Heart left ventricle (tissue), 16 donors: ENCODE measurements around the gene BRIX1. TPM values are rescaled to one million over a fixed set of nuclear protein-coding genes. Genes with fewer than 3 reads are reported as not detected.

Experiments used
- ATAC-seq, 4 donors: fragments of 200-7000 bp; cut with Tn5 transposase; one replicate each; pipeline ENCODE4 v1.9.1; 2020 to 2022; ENCODE audit warnings: moderate library complexity in 4 of 4, mild to moderate bottlenecking in 3 of 4, moderate number of reproducible peaks in 1 of 4
- DNase-seq, 5 donors: peaks; one replicate each; pipeline ENCODE4 v3.0.0-alpha.2; 2020
- H3K27ac ChIP-seq, 12 donors: fragments of 200-600 bp; sonication (generic) in 4 of 12; one replicate each; pipeline versions ENCODE4 v1.5.0 to v1.8.0; 2016 to 2022; ENCODE audit warnings: mild to moderate bottlenecking in 2 of 12
- H3K27me3 ChIP-seq, 9 donors: fragments of 200-600 bp; sonication (generic) in 2 of 9; one replicate each; pipeline versions ENCODE4 v1.5.1 to v1.8.0; 2016 to 2022; ENCODE audit warnings: mild to moderate bottlenecking in 3 of 9
- H3K36me3 ChIP-seq, 9 donors: fragments of 200-600 bp; sonication (generic) in 2 of 9; one replicate each; pipeline versions ENCODE4 v1.5.0 to v1.8.0; 2018 to 2022; ENCODE audit warnings: mild to moderate bottlenecking in 2 of 9
- H3K4me1 ChIP-seq, 12 donors: fragments of 200-600 bp; sonication (generic) in 4 of 12; one replicate each; pipeline versions ENCODE4 v1.5.0 to v1.8.0; 2016 to 2022; ENCODE audit warnings: mild to moderate bottlenecking in 3 of 12
- H3K4me3 ChIP-seq, 12 donors: fragments of 200-600 bp; sonication (generic) in 4 of 12; one replicate each; pipeline versions ENCODE4 v1.5.0 to v1.8.0; 2017 to 2022; ENCODE audit warnings: mild to moderate bottlenecking in 9 of 12, moderate library complexity in 4 of 12
- H3K9me3 ChIP-seq, 12 donors: fragments of 200-600 bp; sonication (generic) in 4 of 12; one replicate each; pipeline versions ENCODE4 v1.5.0 to v1.8.0; 2016 to 2022; ENCODE audit warnings: mild to moderate bottlenecking in 1 of 12
- POLR2A ChIP-seq, 2 donors: fragments of 450-650 bp; IDR thresholded peaks; one replicate each; pipeline ENCODE4 v1.6.1; 2017; ENCODE audit warnings: antibody characterized with exemption in 2 of 2, mild to moderate bottlenecking in 2 of 2, moderate library complexity in 2 of 2
- WGBS, 4 donors: extraction: QIAGEN DNeasy Blood & Tissue Kit in 2 of 4; methylation state at CpG; one replicate each; pipeline versions ENCODE4 v1.1.5 to v1.1.7; 2013 to 2018; 5-methylcytosine and 5-hydroxymethylcytosine counted together
- intact Hi-C, 10 donors: fragments of 100-400 bp; cut with DNase I; formaldehyde crosslinking; loops; one replicate each; pipeline versions ENCODE4 v1.11.1 to v1.14.2; 2022
- polyA plus RNA-seq, 2 donors: library from polyadenylated mRNA; stranded (reverse); fragments of 200-250 nt; gene quantifications; one replicate each; pipeline ENCODE4 v1.2.3, GENCODE V29; 2013
- total RNA-seq, 9 donors: library from RNA; depleted of rRNA in 2 of 9; stranded (reverse); fragments of >200 nt in 2 of 9; fragmentation: NEBNext Ultra II Directional in 3 of 9; extraction: Animal tissue kit (Norgen Biotek cat#: 25700) in 3 of 9; gene quantifications; one replicate each; pipeline versions ENCODE4 v1.1.0 to v1.2.4, GENCODE V29; 2016 to 2023
- TF ChIP-seq, protein P1 (sequence below), 12 donors: fragments of 200-600 bp; sonication (generic) in 4 of 12; IDR thresholded peaks; one replicate each; pipeline versions ENCODE4 v1.5.0 to v1.8.0; 2018 to 2022; ENCODE audit warnings: antibody characterized with exemption in 12 of 12, mild to moderate bottlenecking in 5 of 12
- donor health status: ischemic (EF 13 %, LVEDD 7.1; RV severe dilation, severe dysfunction).
- donor health status: healthy with polysubstance abuse.
- donor health status: DM: no; HTN: yes; CAD: no.
- donor health status: DM: no; HTN: no; CAD: no.
- donor health status: ischemic (EF 25% LVEDD 6.9; RV normal size, moderate dysfunction).
- donor health status: ischemic (EF 25% LVEDD 5.7; RV mildly dilated, moderate dysfunction).
- donor health status: healthy.
- donor health status: DM: yes; HTN: yes; CAD: no.
- donor health status: ischemic (EF 35%, LVEDD 5.7; RV mildly dilated, moderate dysfunction).
- donor health status: nonischemic (EF 11% LVEDD 7.7; RV severe dilation, severe dysfunction).
- donor health status: DM: yes; HTN: yes; CAD: no.
- donor health status: PGD.
- donor health status: ischemic (EF 29% LVEDD 5.4; RV normal size, mild dysfunction).
- donor health status: nonischemic (EF 23%, LVEDD 6.1; RV moderate dilation, normal function).

BRIX1 gene
- total and polyA plus RNA-seq, 11 donors: 10.2 to 19.6 (median 14.5) TPM

DNA sequence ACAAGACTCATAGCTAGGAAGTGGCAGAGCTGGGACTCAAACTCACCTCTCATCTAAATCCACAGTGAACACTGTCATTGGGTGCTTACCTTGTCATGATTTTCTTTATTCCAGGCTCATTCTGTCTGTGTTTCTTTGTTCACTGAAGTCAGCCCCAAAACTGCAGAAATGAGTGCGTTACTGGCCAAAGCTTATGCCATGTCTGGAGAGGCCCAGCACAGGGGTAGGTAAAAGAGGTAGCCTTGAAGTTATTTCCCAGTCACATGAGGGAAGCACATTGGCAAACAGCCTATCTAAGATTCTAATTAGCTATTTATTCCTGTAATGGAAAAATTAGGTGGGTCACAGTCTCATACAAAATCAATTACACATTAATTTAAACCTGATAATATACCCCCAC, 46.7 kb upstream of the BRIX1 start:
- peaks cover 0 to 2% (median 0%) of the 10 kb centered on the region in 12 donors for H3K4me1 ChIP-seq
- 85 to 100% (median 97%) methylated on average over 1 of the region's 1 CpG for WGBS, 4 donors

DNA sequence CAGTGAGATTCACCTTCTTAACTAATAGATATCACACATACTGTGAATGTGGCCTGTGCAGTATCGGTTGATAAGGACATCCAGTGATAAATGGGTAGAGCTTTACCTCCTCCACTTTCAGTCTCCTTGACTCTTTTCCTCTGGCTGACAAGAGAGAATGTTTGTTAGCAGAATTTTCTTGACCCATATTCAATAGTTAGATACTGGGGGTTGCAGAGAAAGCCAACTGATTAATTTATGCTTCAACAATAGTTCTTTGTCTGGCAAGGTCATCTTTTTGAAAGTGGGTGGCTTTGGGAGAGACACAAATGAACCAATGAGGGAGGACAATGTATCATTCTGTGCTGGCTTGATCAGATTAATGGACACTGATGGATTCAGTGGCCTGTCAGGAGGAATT, 46.3 kb upstream of the BRIX1 start:
- ATAC-seq (no peak), DNase-seq (no peak)
- Histone ChIP-seq H3K27ac (no peak overlapping the region), H3K36me3 (no peaks in the 10 kb centered on the region), H3K9me3 (no peaks in the 10 kb centered on the region), H3K4me3 (no peak overlapping the region), H3K27me3 (no peaks in the 10 kb centered on the region), H3K4me1 (no peaks in the 10 kb centered on the region)
- 75 to 93% (median 76%) methylated on average over 1 of the region's 1 CpG for WGBS, 4 donors
- TF ChIP-seq, protein P1, sequence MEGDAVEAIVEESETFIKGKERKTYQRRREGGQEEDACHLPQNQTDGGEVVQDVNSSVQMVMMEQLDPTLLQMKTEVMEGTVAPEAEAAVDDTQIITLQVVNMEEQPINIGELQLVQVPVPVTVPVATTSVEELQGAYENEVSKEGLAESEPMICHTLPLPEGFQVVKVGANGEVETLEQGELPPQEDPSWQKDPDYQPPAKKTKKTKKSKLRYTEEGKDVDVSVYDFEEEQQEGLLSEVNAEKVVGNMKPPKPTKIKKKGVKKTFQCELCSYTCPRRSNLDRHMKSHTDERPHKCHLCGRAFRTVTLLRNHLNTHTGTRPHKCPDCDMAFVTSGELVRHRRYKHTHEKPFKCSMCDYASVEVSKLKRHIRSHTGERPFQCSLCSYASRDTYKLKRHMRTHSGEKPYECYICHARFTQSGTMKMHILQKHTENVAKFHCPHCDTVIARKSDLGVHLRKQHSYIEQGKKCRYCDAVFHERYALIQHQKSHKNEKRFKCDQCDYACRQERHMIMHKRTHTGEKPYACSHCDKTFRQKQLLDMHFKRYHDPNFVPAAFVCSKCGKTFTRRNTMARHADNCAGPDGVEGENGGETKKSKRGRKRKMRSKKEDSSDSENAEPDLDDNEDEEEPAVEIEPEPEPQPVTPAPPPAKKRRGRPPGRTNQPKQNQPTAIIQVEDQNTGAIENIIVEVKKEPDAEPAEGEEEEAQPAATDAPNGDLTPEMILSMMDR (IDR thresholded peaks at IDR 0.05): no peak
- no peak for TF ChIP-seq POLR2A (IDR thresholded peaks at IDR 0.05)
- intact Hi-C loops: no loop called here

More for the DNA sequence above, 46.7 kb upstream of the BRIX1 start:
- ATAC-seq (no peak), DNase-seq (no peak)
- TF ChIP-seq POLR2A (IDR thresholded peaks at IDR 0.05): no peak
- TF ChIP-seq, protein P1 (IDR thresholded peaks at IDR 0.05): no peak
- intact Hi-C loops: no loop called here
- Histone ChIP-seq H3K27me3 (no peaks in the 10 kb centered on the region), H3K9me3 (no peaks in the 10 kb centered on the region), H3K4me3 (no peak overlapping the region), H3K27ac (no peak overlapping the region), H3K36me3 (no peaks in the 10 kb centered on the region)

DNA sequence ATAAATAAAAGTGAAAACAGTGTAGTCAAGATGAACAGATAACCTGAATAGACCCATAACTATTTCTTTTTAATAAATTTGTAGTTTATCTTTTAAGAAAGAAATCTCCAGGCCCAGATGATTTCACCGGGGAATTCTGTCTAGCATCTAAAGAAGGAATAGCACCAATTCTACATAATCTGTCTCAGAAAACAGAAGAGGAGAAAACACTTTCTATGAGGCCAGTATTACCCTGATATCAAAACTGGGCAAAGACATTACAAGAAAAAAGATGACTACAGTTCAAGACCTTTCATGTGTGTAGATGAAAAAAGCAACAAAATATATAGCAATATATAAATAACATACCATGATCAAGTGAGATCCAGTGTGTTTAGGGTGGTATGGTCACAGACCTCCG, 45.1 kb upstream of the BRIX1 start:
- H3K9me3 ChIP-seq: peaks cover 0 to 10% (median 0%) of the 10 kb centered on the region in 12 donors

DNA sequence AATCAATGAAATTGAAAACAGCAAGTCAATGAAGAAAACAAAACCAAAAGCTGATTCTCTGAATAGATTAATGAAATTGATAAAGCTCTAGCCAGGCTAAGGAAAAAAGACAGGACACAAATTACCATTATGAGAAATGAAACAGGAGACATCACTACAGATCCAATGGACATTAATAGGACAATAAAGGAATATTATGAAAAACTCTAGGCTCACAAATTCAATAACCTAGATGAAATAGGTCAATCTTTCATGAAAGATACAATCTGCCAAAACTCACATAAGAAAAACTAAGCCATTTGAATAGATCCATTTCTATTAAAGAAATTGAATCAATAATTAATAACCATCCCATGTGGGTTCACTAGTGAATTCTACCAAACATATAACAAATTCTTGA, 39.2 kb upstream of the BRIX1 start:
- peaks cover 0 to 44% (median 10%) of the 10 kb centered on the region in 12 donors for H3K9me3 ChIP-seq
- H3K27me3 ChIP-seq: no peaks in the 10 kb centered on the region
- H3K4me1 ChIP-seq: no peaks in the 10 kb centered on the region
- no peaks in the 10 kb centered on the region for H3K36me3 ChIP-seq
- TF ChIP-seq, protein P1 (IDR thresholded peaks at IDR 0.05): no peak
- no peak for TF ChIP-seq POLR2A (IDR thresholded peaks at IDR 0.05)
- H3K4me3 ChIP-seq: no peak overlapping the region
- ATAC-seq (no peak), DNase-seq (no peak)
- H3K27ac ChIP-seq: no peak overlapping the region
- intact Hi-C loops: no loop called here

More for the DNA sequence above, 45.1 kb upstream of the BRIX1 start:
- no peak for TF ChIP-seq POLR2A (IDR thresholded peaks at IDR 0.05)
- TF ChIP-seq, protein P1 (IDR thresholded peaks at IDR 0.05): no peak
- no peak for ATAC-seq
- 90 to 96% (median 93%) methylated on average over 2 of the region's 2 CpGs for WGBS, 4 donors
- no peaks in the 10 kb centered on the region for H3K4me1 ChIP-seq
- H3K27me3 ChIP-seq: no peaks in the 10 kb centered on the region
- H3K27ac ChIP-seq: no peak overlapping the region
- intact Hi-C loops: no loop called here
- H3K4me3 ChIP-seq: no peak overlapping the region
- no peaks in the 10 kb centered on the region for H3K36me3 ChIP-seq
- DNase-seq: no peak
